Stimulated activated CD4-positive, alpha-beta T cell treated with anti-CD3 and anti-CD28 coated beads, Interleukin-15, amount 100 ng/mL, for 1 hour (primary cell): ENCODE data around the gene CTAG1B.
"Not testable (repeated sequence)": the region's sequence is repeated elsewhere in the genome, so short reads cannot be mapped to it uniquely, and the experiment has no call there.

ENCODE experiments used
- DNase-seq, 2 donors: peaks; one replicate each; pipeline ENCODE4 v3.0.0-alpha.2; 2020; ENCODE audit warnings: low read depth in 1 of 2, low spot score in 1 of 2

CTAG1B gene

GRCh38 chrX:154590415-154590814 lies 28.7 kb downstream of the CTAG1B start:
- not testable (repeated sequence) for DNase-seq

- not testable (repeated sequence) for DNase-seq
These were observed 34.4 kb downstream of the CTAG1B start, which contains the start of gene CTAG1A for GRCh38 chrX:154584585-154585183. CTAG1A (plus strand) TSS chrX:154585133; CDS start chrX:154585207, 74 bp downstream.

GRCh38 chrX:154582994-154583393 lies 36.1 kb downstream of the CTAG1B start:
- not testable (repeated sequence) for DNase-seq

DNA sequence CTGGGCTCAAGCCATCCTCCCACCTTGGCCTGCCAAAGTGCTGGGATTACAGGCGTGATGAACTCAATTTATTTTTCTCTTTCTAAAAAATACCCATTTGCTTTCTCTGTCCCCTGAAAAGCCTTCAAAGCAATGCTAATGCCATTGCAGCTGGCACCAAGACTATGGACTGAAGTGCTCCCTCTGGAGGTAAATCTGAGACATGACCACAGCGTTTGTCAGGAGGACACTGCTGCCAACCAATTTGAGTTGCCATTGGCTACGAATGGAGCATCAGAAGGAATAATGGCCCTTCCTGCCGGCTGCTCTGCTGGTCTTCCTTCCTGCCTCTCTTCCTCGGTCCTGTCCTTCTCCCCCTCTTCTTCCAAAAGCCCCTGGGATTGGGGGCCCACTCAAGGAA lies 44.0 kb downstream of the CTAG1B start:
- not testable (repeated sequence) for DNase-seq

GRCh38 chrX:154573061-154573460 lies 46.0 kb downstream of the CTAG1B start:
- not testable (repeated sequence) for DNase-seq

- DNase-seq = not testable (repeated sequence)
These were observed 48.7 kb downstream of the CTAG1B start for GRCh38 chrX:154570361-154570760.
